B cell (primary cell): ENCODE measurements around the gene SERTM2. TPM values are rescaled to one million over a fixed set of nuclear protein-coding genes. Genes with fewer than 3 reads are reported as not detected.

Experiments used
- ATAC-seq: fragments of 200-7000 bp; cut with Tn5 transposase; one replicate; pipeline ENCODE4 v1.10.0; 2021; ENCODE audit warnings: low read depth, mild to moderate bottlenecking, moderate number of reproducible peaks, moderate library complexity
- CTCF ChIA-PET: fragments of 350-600 bp; sonication (Branson Sonifier 250); formaldehyde crosslinking; loops from one replicate; lab custom pipeline; 2021; ENCODE audit warnings: antibody characterized with exemption, inconsistent platforms; lab: Charles Lee
- POLR2A ChIA-PET: fragments of 350-600 bp; sonication (Branson Sonifier 250); formaldehyde crosslinking; loops from one replicate; lab custom pipeline; 2021; ENCODE audit warnings: antibody characterized with exemption; lab: Charles Lee
- DNase-seq: peaks from one replicate; pipeline ENCODE4 v3.0.0; 2013
- H2AFZ ChIP-seq: 2 replicates; pipeline ENCODE4 v1.6.1; 2012; ENCODE audit warnings: mild to moderate bottlenecking, low read depth, low read length; ENCODE audit not compliant: insufficient read depth, poor library complexity, severe bottlenecking
- H3K27ac ChIP-seq, 2 donors: 1 replicate in 1 of 2; 2 replicates in 1 of 2; pipeline ENCODE4 v1.5.1; 2012 to 2013; ENCODE audit warnings: low read length in 2 of 2, mild to moderate bottlenecking in 2 of 2, moderate library complexity in 1 of 2
- H3K27me3 ChIP-seq, 4 experiments: fragments of 200-600 bp in 1 of 4; sonication (generic) in 1 of 4; replicated peaks in 1 of 4; 1 replicate in 2 of 4; 2 replicates in 2 of 4; pipeline versions ENCODE4 v1.6.1 to v1.7.0; 2013 to 2016; ENCODE audit warnings: low read length in 3 of 4, mild to moderate bottlenecking in 2 of 4, mixed read lengths in 1 of 4, moderate library complexity in 1 of 4; ENCODE audit not compliant: insufficient read depth in 4 of 4, control insufficient read depth in 3 of 4; ENCODE audit errors: control extremely low read depth in 1 of 4
- H3K36me3 ChIP-seq, 2 experiments: replicated peaks in 1 of 2; 1 replicate in 1 of 2; 2 replicates in 1 of 2; pipeline versions ENCODE4 v1.6.1 to v1.7.1; 2013; ENCODE audit warnings: low read length in 1 of 2; ENCODE audit not compliant: insufficient read depth in 2 of 2, control insufficient read depth in 1 of 2; ENCODE audit errors: control extremely low read depth in 1 of 2, extremely low read depth in 1 of 2
- H3K4me1 ChIP-seq, 2 donors: fragments of 200-600 bp in 1 of 2; sonication (generic) in 1 of 2; 1 replicate in 1 of 2; 2 replicates in 1 of 2; pipeline versions ENCODE4 v1.5.1 to v1.6.1; 2013 to 2017; ENCODE audit warnings: low read length in 2 of 2; ENCODE audit not compliant: control insufficient read depth in 2 of 2, insufficient read depth in 2 of 2
- H3K4me2 ChIP-seq: replicated peaks from 2 replicates; pipeline ENCODE3; 2012; ENCODE audit warnings: mild to moderate bottlenecking, low read depth, low read length; ENCODE audit not compliant: poor library complexity, severe bottlenecking
- H3K4me3 ChIP-seq, 5 experiments: fragments of 200-600 bp in 1 of 5; sonication (generic) in 1 of 5; 1 replicate in 3 of 5; 2 replicates in 2 of 5; pipeline versions ENCODE4 v1.5.1 to v1.7.0; 2011 to 2016; ENCODE audit warnings: low read length in 4 of 5, mild to moderate bottlenecking in 4 of 5, low read depth in 2 of 5, control low read depth in 1 of 5, moderate library complexity in 1 of 5; ENCODE audit not compliant: insufficient read depth in 1 of 5; ENCODE audit errors: control extremely low read depth in 1 of 5, extremely low read depth in 1 of 5
- H3K79me2 ChIP-seq: fragments of 200-600 bp; sonication (generic); one replicate; pipeline ENCODE4 v1.6.0; 2016; ENCODE audit warnings: low read length; ENCODE audit not compliant: control insufficient read depth, insufficient read depth
- H3K9ac ChIP-seq: fragments of 200-600 bp; sonication (generic); 2 replicates; pipeline ENCODE4 v1.6.1; 2017; ENCODE audit warnings: mild to moderate bottlenecking, low read length, moderate library complexity
- H3K9me3 ChIP-seq, 3 donors: one replicate each; pipeline versions ENCODE4 v1.6.1 to v1.7.1; 2013; ENCODE audit warnings: low read length in 2 of 3; ENCODE audit not compliant: control insufficient read depth in 2 of 3, insufficient read depth in 1 of 3; ENCODE audit errors: control extremely low read depth in 1 of 3
- H4K20me1 ChIP-seq: 2 replicates; pipeline ENCODE4 v1.6.0; 2012; ENCODE audit warnings: mild to moderate bottlenecking, low read length; ENCODE audit not compliant: insufficient read depth, control insufficient read depth, poor library complexity, severe bottlenecking
- H3K27ac Mint-ChIP-seq: one replicate; pipeline ENCODE4 v1.8.0; 2021; ENCODE audit warnings: mixed read lengths
- H3K27me3 Mint-ChIP-seq: one replicate; pipeline ENCODE4 v1.8.0; 2021; ENCODE audit warnings: mixed read lengths
- H3K4me1 Mint-ChIP-seq: one replicate; pipeline ENCODE4 v1.8.0; 2021; ENCODE audit warnings: mixed read lengths
- H3K4me3 Mint-ChIP-seq: one replicate; pipeline ENCODE4 v1.8.0; 2021; ENCODE audit warnings: mixed read lengths
- H3K9me3 Mint-ChIP-seq: one replicate; pipeline ENCODE4 v1.8.0; 2022; ENCODE audit warnings: mixed read lengths; ENCODE audit not compliant: insufficient read depth
- CTCF ChIP-seq: fragments of 200-600 bp; IDR thresholded peaks from one replicate; pipeline ENCODE4 v1.8.0; 2022; ENCODE audit warnings: antibody characterized with exemption, mild to moderate bottlenecking
- EZH2 ChIP-seq: IDR thresholded peaks from 2 replicates; pipeline ENCODE4 v1.6.1; 2012; ENCODE audit warnings: borderline replicate concordance, low read depth, mild to moderate bottlenecking, moderate library complexity, low read length; ENCODE audit not compliant: insufficient read depth, poor library complexity, severe bottlenecking
- WGBS: methylation state at CpG from one replicate; pipeline ENCODE4 v1.1.5; 2013; ENCODE audit warnings: missing lambda C conversion rate; ENCODE audit not compliant: insufficient coverage; 5-methylcytosine and 5-hydroxymethylcytosine counted together
- intact Hi-C: fragments of 100-400 bp; cut with micrococcal nuclease; formaldehyde crosslinking; loops from one replicate; pipeline ENCODE4 v1.10.0; 2022
- polyA plus RNA-seq: library from polyadenylated mRNA; depleted of rRNA; stranded (reverse); fragments of >200 nt; gene quantifications from 2 replicates; pipeline ENCODE4 v1.2.3, GENCODE V29; 2012
- total RNA-seq, 2 donors: library from RNA; stranded (reverse); fragments of 120-200 nt in 1 of 2; gene quantifications; 1 replicate in 1 of 2; 2 replicates in 1 of 2; pipeline versions ENCODE4 v1.2.3 to v1.2.4, GENCODE V29; 2013 to 2022

SERTM2 gene
- total and polyA plus RNA-seq, 2 donors (not counting 1 experiment from before 2014, with no cell fraction given): not detected

- H3K9me3 ChIP-seq: peaks cover 0 to 4% (median 0%) of the 10 kb centered on the region in 3 donors
- ATAC-seq: no peak
- Mint-ChIP-seq H3K4me1 (no peaks in the 10 kb centered on the region), H3K9me3 (no peaks in the 10 kb centered on the region), H3K27ac (no peak overlapping the region), H3K4me3 (no peak overlapping the region), H3K27me3 (no peaks in the 10 kb centered on the region)
- CTCF ChIA-PET: no interaction called here
- H3K36me3 ChIP-seq: no peaks in the 10 kb centered on the region
- H3K79me2 ChIP-seq: no peaks in the 10 kb centered on the region
- no peak overlapping the region for H3K9ac ChIP-seq
- DNase-seq: no peak
- no peak overlapping the region for H3K4me3 ChIP-seq
- no peaks in the 10 kb centered on the region for H3K27me3 ChIP-seq
- H3K4me1 ChIP-seq: no peaks in the 10 kb centered on the region
- H2AFZ ChIP-seq: no peak overlapping the region
- TF ChIP-seq EZH2 (no peak), CTCF (no peak)
- no peaks in the 10 kb centered on the region for H4K20me1 ChIP-seq
- POLR2A ChIA-PET: no interaction called here
- intact Hi-C loops: no loop called here
- H3K27ac ChIP-seq: no peak overlapping the region
- WGBS: no CpG with 5 or more reads among the region's 1 CpG
- no peak overlapping the region for H3K4me2 ChIP-seq
Measured at GRCh38 chrX:111467896-111468295, 43.5 kb upstream of the SERTM2 start.

GRCh38 chrX:111470681-111471403 lies 40.6 kb upstream of the SERTM2 start:
- Mint-ChIP-seq H3K27ac (no peak overlapping the region), H3K4me1 (no peaks in the 10 kb centered on the region), H3K9me3 (no peaks in the 10 kb centered on the region), H3K27me3 (no peaks in the 10 kb centered on the region), H3K4me3 (no peak overlapping the region)
- DNase-seq (no peak), ATAC-seq (no peak)
- no peaks in the 10 kb centered on the region for H3K79me2 ChIP-seq
- intact Hi-C loops: no loop called here
- peaks cover 0 to 4% (median 0%) of the 10 kb centered on the region in 3 donors for H3K9me3 ChIP-seq
- no peak overlapping the region for H3K27ac ChIP-seq
- no peaks in the 10 kb centered on the region for H3K4me1 ChIP-seq
- no peaks in the 10 kb centered on the region for H4K20me1 ChIP-seq
- ChIA-PET POLR2A (no interaction called here), CTCF (no interaction called here)
- no peak overlapping the region for H3K4me3 ChIP-seq
- no peaks in the 10 kb centered on the region for H3K27me3 ChIP-seq
- no peaks in the 10 kb centered on the region for H3K36me3 ChIP-seq
- WGBS: 80% methylated on average over 1 of the region's 2 CpGs
- no peak overlapping the region for H2AFZ ChIP-seq
- TF ChIP-seq CTCF: no peak
- TF ChIP-seq EZH2: no peak
- H3K4me2 ChIP-seq: no peak overlapping the region
- no peak overlapping the region for H3K9ac ChIP-seq
